Activated T-helper 1 cell treated with Interleukin-2 at 50 U/mL for 16 hours (primary cell): ENCODE measurements around the gene KDELR3.

ENCODE experiments used
- DNase-seq: peaks from one replicate; pipeline ENCODE4 v3.0.0-alpha.2; 2020; ENCODE audit warnings: low read depth

The KDELR3 gene

GRCh38 chr22:38482662-38483308 lies 14.9 kb downstream of the KDELR3 start:
- DNase-seq = no peak

- no peak for DNase-seq
These were observed 16.3 kb downstream of the KDELR3 start for GRCh38 chr22:38484244-38484643.

GRCh38 chr22:38485783-38486182 lies 17.9 kb downstream of the KDELR3 start:
- no peak for DNase-seq

GRCh38 chr22:38487946-38488345 lies 20.1 kb downstream of the KDELR3 start:
- DNase-seq = no peak

- no peak for DNase-seq
These were observed 21.2 kb downstream of the KDELR3 start for GRCh38 chr22:38489142-38489541.

- no peak for DNase-seq
These were observed 21.8 kb downstream of the KDELR3 start for GRCh38 chr22:38489561-38490145.

- no peak for DNase-seq
These were observed 22.6 kb downstream of the KDELR3 start for GRCh38 chr22:38490475-38490874.

GRCh38 chr22:38490915-38491314 lies 23.0 kb downstream of the KDELR3 start:
- no peak for DNase-seq

- no peak for DNase-seq
These were observed 23.9 kb downstream of the KDELR3 start for GRCh38 chr22:38491707-38492348.

- no peak for DNase-seq
These were observed 26.6 kb downstream of the KDELR3 start for GRCh38 chr22:38494498-38494897.

- DNase-seq = no peak
These were observed 27.0 kb downstream of the KDELR3 start for GRCh38 chr22:38494939-38495338.

- no peak for DNase-seq
These were observed 30.0 kb downstream of the KDELR3 start for GRCh38 chr22:38497869-38498268.

- DNase-seq = no peak
These were observed 34.1 kb downstream of the KDELR3 start for GRCh38 chr22:38501797-38502672.

GRCh38 chr22:38503021-38503420 lies 35.1 kb downstream of the KDELR3 start:
- DNase-seq = no peak

GRCh38 chr22:38504731-38505540 lies 37.0 kb downstream of the KDELR3 start:
- DNase-seq = peak; percentile 31

GRCh38 chr22:38505541-38506117 lies 37.7 kb downstream of the KDELR3 start:
- peak; percentile 38 for DNase-seq

- peak; percentile 89 for DNase-seq
These were observed 38.4 kb downstream of the KDELR3 start, which contains the start of gene DDX17 for GRCh38 chr22:38506118-38506962. Gene DDX17, minus strand, starts transcription at chr22:38506311.

- DNase-seq = no peak
These were observed 42.6 kb downstream of the KDELR3 start for GRCh38 chr22:38510416-38510970.

GRCh38 chr22:38513063-38513462 lies 45.2 kb downstream of the KDELR3 start:
- peak; percentile 10 for DNase-seq

- no peak for DNase-seq
These were observed 50.7 kb downstream of the KDELR3 start for GRCh38 chr22:38518620-38519019.
